IPS-15b (cell line): ENCODE measurements around the gene LIN7B.
"Not testable (repeated sequence)": the region's sequence is repeated elsewhere in the genome, so short reads cannot be mapped to it uniquely, and the experiment has no call there.

Source experiments
- H3K27me3 ChIP-seq: one replicate; pipeline ENCODE4 v1.6.1; 2013; ENCODE audit warnings: low read length; ENCODE audit not compliant: control insufficient read depth, insufficient read depth
- H3K36me3 ChIP-seq: one replicate; pipeline ENCODE4 v1.6.1; 2013; ENCODE audit warnings: low read length; ENCODE audit not compliant: control insufficient read depth, insufficient read depth
- H3K4me1 ChIP-seq: one replicate; pipeline ENCODE4 v1.6.1; 2013; ENCODE audit warnings: mild to moderate bottlenecking, low read length; ENCODE audit not compliant: control insufficient read depth, insufficient read depth
- H3K4me3 ChIP-seq: one replicate; pipeline ENCODE4 v1.5.1; 2013; ENCODE audit warnings: low read depth, low read length
- H3K9ac ChIP-seq: one replicate; pipeline ENCODE4 v1.6.1; 2013; ENCODE audit warnings: low read depth, mild to moderate bottlenecking, low read length
- H3K9me3 ChIP-seq: one replicate; pipeline ENCODE4 v1.6.1; 2013; ENCODE audit warnings: mild to moderate bottlenecking, low read length; ENCODE audit not compliant: control insufficient read depth, insufficient read depth

LIN7B gene

DNA sequence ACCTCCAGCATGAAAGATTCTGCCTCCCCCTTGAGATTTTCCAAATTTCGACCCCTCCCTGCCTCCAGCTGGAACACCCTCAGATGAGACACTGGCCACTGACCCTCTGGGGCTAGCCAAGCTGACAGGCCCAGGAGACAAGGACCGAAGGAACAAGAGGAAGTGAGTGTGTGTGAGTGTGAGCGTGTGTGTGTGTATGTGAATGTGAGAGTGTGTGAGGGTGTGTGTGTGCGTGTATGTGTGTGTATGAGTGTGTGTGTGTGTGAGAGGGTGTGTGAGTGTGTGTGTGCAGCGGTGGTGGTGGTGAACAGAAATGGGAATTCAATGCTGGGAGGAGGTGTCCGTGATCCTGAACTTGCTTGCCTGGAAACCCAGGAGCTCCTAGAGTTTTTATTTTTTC, 27.2 kb downstream of the LIN7B start:
- Histone ChIP-seq H3K4me3 (no peak overlapping the region), H3K9me3 (no peaks in the 10 kb centered on the region), H3K4me1 (peaks cover 2% of the 10 kb centered on the region), H3K9ac (no peak overlapping the region), H3K27me3 (no peaks in the 10 kb centered on the region), H3K36me3 (no peaks in the 10 kb centered on the region)

DNA sequence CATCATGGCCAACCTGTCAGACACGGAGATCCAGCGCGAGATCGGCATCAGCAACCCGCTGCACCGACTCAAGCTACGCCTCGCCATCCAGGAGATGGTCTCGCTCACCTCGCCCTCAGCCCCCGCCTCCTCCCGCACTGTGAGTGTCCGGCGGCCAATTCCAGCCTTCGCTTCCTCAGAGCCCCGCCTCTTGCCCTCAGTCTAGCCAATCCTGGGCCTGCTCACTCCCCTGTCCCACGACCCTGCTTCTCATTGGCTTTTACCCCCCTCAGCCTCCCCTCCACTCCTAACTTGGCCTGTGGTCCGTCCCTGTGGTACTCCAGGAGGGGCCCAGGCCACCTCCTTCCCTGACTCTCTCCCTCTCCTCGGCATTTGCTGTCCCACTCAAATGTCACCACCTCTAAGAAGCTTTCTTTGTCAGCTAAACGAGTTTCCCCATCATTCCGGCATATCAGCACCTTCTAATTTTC, 28.7 kb downstream of the LIN7B start:
- Histone ChIP-seq H3K36me3 (no peaks in the 10 kb centered on the region), H3K9ac (no peak overlapping the region), H3K9me3 (no peaks in the 10 kb centered on the region), H3K27me3 (no peaks in the 10 kb centered on the region), H3K4me1 (peaks cover 2% of the 10 kb centered on the region), H3K4me3 (peak overlapping the region; percentile 80)

DNA sequence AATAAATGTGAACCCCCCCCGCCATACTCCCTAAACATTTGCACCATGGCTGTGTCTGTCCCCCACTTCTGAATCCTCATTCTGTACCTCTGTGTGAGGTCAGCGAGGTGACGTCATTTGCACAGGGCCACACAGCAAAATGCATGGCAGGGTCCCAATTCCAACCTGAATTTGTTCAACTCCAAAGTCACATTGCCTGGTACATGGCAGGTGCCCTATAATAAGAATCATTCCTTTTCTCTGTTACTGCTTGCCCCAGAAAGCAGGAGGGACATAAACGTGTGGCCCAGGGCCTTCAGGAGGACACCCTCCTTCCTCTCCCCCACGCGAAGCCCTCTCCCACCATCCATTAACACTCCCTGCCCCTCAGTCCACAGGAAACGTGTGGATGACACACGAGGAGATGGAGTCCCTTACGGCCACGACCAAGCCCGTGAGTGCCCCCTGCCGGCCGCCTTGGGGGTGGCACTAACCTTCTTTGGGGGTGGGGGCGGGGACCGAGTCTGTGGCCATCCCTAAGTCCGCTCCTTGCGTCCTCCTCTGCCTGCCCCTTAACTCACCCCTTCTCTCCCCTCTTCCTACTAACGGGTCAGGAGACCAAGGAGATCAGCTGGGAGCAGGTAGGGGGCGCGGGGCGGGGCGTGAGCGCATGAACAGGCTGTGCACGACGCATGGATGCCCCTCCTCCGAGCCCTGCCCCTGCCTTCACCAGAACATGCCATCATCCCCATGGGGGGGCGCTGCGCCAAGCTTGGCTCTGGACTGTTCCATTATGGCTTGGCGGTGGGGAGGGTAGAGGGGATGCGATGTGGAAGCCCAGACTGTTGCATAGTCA, 31.6 kb downstream of the LIN7B start:
- H3K9me3 ChIP-seq, result no peaks in the 10 kb centered on the region
- no peaks in the 10 kb centered on the region for H3K27me3 ChIP-seq
- no peaks in the 10 kb centered on the region for H3K36me3 ChIP-seq
- H3K9ac ChIP-seq, result no peak overlapping the region
- peak overlapping the region; percentile 51 for H3K4me3 ChIP-seq
- H3K4me1 ChIP-seq, result peaks cover 4% of the 10 kb centered on the region

DNA sequence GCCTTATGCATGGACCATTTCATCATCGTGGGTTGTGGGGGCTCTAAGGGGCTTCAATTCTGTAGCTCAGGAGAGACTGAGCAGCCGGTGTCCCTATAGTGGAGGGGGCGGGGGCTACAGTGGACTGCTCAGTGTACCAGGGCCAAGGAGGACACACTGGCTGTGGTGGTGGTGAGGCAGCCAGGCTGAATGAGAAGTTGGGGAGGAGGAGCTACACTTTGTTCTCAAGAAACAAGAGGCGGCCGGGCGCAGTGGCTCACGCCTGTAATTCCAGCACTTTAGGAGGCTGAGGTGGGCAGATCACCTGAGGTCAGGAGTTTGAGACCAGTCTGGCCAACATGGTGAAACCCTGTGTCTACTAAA, 32.2 kb downstream of the LIN7B start:
- H3K4me3 ChIP-seq, result peak overlapping the region; percentile 51
- not testable (repeated sequence) for H3K9ac ChIP-seq, H3K27me3 ChIP-seq, H3K9me3 ChIP-seq, H3K4me1 ChIP-seq, H3K36me3 ChIP-seq

DNA sequence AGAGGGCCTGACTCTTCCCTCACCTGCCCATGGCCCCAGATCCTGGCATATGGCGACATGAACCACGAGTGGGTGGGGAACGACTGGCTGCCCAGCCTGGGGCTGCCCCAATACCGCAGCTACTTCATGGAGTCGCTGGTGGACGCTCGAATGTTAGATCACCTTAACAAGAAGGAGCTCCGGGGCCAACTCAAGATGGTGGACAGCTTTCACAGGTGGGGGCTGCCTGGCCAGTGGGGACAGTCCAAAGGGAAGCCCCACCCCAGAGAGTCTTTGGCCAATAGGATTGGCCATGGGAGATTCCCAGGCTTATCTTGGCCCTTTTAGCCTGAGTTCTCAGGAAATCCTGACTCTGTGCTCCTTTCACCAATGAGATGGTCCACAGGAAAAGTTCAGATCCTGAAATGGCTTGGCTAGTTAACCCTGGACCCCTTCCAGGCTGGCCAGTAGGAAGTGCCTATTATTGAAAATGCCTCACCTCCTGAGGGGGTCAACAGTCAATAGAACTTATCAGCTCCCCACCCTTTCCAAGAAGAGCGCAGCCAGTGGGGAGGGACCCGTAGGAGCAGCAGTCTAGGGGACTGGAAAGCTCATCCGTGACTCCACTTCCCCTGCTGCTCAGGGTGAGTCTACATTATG, 34.0 kb downstream of the LIN7B start:
- H3K9ac ChIP-seq, result no peak overlapping the region
- no peaks in the 10 kb centered on the region for H3K36me3 ChIP-seq
- H3K4me1 ChIP-seq, result peaks cover 9% of the 10 kb centered on the region
- peaks cover 5% of the 10 kb centered on the region for H3K27me3 ChIP-seq
- H3K9me3 ChIP-seq, result no peaks in the 10 kb centered on the region
- peak overlapping the region; percentile 99 for H3K4me3 ChIP-seq

DNA sequence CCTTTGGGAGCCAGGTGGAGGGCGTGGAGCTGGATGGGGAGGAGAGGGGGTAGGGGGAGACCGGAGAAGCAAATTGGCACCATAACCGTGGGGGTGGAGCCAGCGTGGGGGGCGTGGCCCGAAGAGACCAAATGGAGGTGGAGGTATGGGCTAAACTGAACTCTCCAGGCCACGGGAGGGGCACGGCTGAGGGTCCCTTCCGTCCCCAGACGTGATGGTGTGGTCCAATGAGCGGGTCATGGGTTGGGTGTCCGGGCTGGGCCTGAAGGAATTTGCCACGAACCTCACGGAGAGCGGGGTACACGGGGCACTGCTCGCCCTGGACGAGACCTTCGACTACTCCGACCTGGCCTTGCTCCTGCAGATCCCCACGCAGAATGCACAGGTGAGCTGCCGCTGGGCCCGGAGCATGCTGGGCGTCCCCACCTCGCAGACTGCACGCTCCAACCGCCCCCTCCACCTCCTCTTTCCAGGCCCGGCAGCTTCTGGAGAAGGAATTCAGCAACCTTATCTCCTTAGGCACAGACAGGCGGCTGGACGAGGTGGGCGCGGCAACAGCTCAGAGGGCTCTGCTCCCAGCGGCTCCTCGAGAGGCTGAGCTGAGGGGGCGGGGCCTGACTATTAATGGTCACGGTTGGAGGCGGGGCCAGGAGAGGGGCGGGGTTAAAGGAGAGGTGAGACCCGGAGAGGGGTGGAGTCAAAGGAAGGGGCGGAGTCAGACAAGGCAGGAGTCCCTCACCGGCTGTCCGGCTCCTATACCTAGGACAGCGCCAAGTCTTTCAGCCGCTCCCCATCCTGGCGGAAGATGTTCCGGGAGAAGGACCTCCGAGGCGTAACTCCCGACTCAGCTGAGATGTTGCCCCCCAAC, 34.8 kb downstream of the LIN7B start:
- Histone ChIP-seq H3K27me3 (peaks cover 13% of the 10 kb centered on the region), H3K4me1 (peaks cover 9% of the 10 kb centered on the region)

DNA sequence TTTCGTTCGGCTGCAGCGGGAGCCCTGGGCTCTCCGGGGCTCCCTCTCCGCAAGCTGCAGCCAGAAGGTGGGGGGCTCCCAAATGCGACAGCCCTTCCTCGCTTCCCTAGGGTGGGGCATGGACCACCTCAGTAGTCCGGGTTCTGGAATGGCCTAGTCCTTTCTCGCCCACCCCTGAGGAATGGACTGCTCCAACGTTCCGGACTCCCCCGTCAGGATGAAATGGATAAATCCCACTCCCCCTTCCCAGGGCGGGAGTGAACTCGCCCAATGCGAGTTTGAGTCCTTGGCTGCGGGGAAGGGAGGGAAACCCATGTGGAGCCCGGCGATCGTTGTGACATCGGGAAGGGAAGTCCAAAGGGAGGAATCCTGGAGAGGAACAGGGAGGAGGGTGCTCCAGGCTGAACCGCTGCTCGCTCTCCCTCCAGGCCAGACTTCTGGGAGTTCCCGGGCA, 35.5 kb downstream of the LIN7B start:
- Histone ChIP-seq H3K36me3 (no peaks in the 10 kb centered on the region), H3K27me3 (peaks cover 20% of the 10 kb centered on the region), H3K9me3 (no peaks in the 10 kb centered on the region), H3K4me3 (peak overlapping the region; percentile 99), H3K9ac (peak overlapping the region; percentile 71), H3K4me1 (peaks cover 9% of the 10 kb centered on the region)

More for the DNA sequence above, 34.8 kb downstream of the LIN7B start:
- peak overlapping the region; percentile 99 for H3K4me3 ChIP-seq
- peak overlapping the region; percentile 71 for H3K9ac ChIP-seq
- H3K36me3 ChIP-seq, result no peaks in the 10 kb centered on the region
- no peaks in the 10 kb centered on the region for H3K9me3 ChIP-seq

DNA sequence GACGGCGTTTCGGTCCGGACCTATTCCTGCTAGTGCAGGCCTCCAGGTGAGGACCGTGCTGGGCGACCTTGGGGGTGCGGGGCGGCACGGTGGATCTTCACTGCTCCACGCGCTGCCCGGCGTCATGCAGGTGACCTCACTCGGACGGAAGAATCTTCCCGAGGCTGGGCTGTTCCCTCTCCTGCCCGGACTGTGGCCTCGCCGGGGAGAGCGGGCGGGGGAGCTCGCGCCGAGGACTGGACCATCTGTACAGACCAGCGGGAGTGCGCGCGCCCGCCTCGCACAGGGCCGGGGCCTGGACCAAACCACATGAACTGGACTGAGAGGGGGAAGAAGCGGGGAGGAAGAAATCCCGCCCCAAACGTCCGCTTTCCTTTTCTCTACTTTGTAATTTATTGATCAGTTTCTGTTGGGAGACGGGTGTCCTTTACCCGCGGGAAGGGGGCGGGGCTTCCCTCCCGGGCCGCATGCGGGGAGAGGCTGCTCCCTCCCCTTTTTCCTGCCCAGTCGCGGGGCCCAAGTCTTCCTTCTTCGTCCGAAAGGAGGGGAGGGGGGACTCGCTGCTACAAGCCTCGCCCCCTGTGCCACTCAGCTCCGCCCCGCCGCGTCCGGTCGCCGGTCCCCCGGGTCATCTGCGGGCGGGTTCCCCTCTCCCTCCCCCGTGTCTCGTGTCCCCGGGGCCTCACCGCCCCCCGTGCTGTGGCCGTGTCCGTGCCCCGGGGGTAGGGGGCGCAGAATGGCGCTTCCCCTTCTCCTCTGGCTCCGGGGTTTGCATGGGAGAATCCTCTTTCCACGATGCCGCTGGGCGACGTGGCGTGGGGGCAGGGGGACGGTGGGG, 36.2 kb downstream of the LIN7B start:
- H3K27me3 ChIP-seq, result peaks cover 21% of the 10 kb centered on the region
- H3K4me3 ChIP-seq, result peak overlapping the region; percentile 99
- no peaks in the 10 kb centered on the region for H3K36me3 ChIP-seq
- peak overlapping the region; percentile 71 for H3K9ac ChIP-seq
- peaks cover 12% of the 10 kb centered on the region for H3K4me1 ChIP-seq
- H3K9me3 ChIP-seq, result no peaks in the 10 kb centered on the region

DNA sequence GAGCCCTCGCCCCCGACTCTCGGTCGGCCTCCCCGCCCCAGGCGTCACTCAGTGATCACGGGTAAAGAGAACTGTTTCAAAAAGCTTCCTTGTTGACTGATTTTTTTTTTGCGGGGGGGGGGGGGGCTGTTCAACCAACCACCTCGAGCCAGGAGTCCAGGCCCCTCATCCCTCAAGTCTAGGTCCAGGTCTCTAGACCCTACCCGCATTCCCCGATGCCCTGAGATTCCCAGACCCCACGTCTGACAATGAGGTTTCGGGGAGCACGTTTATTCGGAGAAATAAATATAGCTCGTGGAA, 36.7 kb downstream of the LIN7B start:
- peak overlapping the region; percentile 99 for H3K4me3 ChIP-seq
- H3K4me1 ChIP-seq, result peaks cover 15% of the 10 kb centered on the region
- no peaks in the 10 kb centered on the region for H3K9me3 ChIP-seq
- peaks cover 21% of the 10 kb centered on the region for H3K27me3 ChIP-seq
- H3K36me3 ChIP-seq, result no peaks in the 10 kb centered on the region
- no peak overlapping the region for H3K9ac ChIP-seq

DNA sequence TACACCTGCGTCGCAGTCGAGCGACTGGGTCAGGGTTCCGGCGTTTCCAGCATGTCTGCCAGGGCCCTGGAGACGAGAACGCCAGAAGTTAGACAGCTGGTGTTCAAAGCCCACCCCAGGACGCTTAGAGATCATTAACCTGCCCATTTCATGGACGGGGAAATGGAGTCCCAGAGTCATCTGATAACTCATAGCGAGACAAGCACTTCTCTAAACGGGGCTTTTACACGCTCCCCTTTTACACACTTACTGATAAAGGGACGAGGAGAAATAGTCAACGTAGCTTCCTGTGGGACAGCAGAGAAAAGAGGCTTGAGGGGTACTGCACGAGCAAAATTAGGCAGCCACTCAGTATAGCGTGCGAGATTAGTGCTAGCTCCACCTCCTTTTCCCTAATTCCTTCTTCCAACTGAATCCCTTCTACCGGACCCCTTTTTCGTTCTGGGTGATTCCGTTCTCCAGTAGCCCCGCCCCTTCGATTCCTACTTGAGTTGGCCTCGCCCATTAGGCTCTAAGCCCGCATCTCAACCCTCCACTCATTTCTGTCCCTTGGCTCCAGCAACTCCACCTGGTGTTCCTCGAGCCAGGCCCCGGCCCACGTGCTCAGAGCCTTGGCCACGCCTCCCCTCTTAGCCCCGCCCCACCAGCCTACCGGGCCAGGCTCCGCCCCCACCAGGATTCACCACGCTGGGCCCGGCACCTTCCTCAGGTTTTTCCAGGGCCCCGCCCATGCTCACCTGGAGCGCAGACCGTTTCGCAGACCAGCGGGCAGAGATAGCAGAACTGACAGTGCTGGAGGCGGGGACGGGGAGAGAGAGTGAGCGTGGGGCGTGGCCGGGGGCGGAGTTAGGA, 37.3 kb downstream of the LIN7B start:
- no peaks in the 10 kb centered on the region for H3K9me3 ChIP-seq
- peaks cover 25% of the 10 kb centered on the region for H3K27me3 ChIP-seq
- peaks cover 17% of the 10 kb centered on the region for H3K4me1 ChIP-seq
- no peak overlapping the region for H3K9ac ChIP-seq
- H3K4me3 ChIP-seq, result peak overlapping the region; percentile 99
- no peaks in the 10 kb centered on the region for H3K36me3 ChIP-seq
